ENCODE results near the gene ADARB2.

- TF ChIP-seq CTCF (IDR thresholded peaks at IDR 0.05): no peak
- no peak for TF ChIP-seq POLR2A (IDR thresholded peaks at IDR 0.05)
Observed at GRCh38 chr10:1272079-1272776, 465.1 kb downstream of the ADARB2 start.
